Ascending aorta (tissue), 2 donors: ENCODE data around the gene GFRA1. TPM values are rescaled to one million over a fixed set of nuclear protein-coding genes. Genes with fewer than 3 reads are reported as not detected.

Experiments
- DNase-seq, 2 donors: peaks; one replicate each; pipeline ENCODE4 v3.0.0-alpha.2; 2019; ENCODE audit warnings: low spot score in 2 of 2
- H3K27ac ChIP-seq, 2 donors: fragments of 200-600 bp; sonication (generic); one replicate each; pipeline ENCODE4 v1.5.1; 2016 to 2017; ENCODE audit warnings: mild to moderate bottlenecking in 1 of 2
- H3K27me3 ChIP-seq: fragments of 200-600 bp; sonication (generic); one replicate; pipeline ENCODE4 v1.5.1; 2017
- H3K36me3 ChIP-seq, 2 donors: fragments of 200-600 bp; sonication (generic); one replicate each; pipeline ENCODE4 v1.5.1; 2016
- H3K4me1 ChIP-seq, 2 donors: fragments of 200-600 bp; sonication (generic); one replicate each; pipeline ENCODE4 v1.5.1; 2016 to 2017; ENCODE audit warnings: mild to moderate bottlenecking in 1 of 2
- H3K4me3 ChIP-seq, 2 donors: fragments of 200-600 bp; sonication (generic); one replicate each; pipeline ENCODE4 v1.5.1; 2016 to 2017; ENCODE audit warnings: mild to moderate bottlenecking in 1 of 2
- H3K9me3 ChIP-seq, 2 donors: fragments of 200-600 bp; sonication (generic); one replicate each; pipeline ENCODE4 v1.5.1; 2016
- intact Hi-C: fragments of 100-400 bp; cut with DNase I; formaldehyde crosslinking; loops from one replicate; pipeline ENCODE4 v1.15.1; 2023
- total RNA-seq: library from RNA; depleted of rRNA; stranded (reverse); fragments of >200 nt; gene quantifications from one replicate; pipeline ENCODE4 v1.1.0, GENCODE V29; 2016
- TF ChIP-seq, protein P1 (sequence below), 3 experiments: fragments of 200-600 bp in 2 of 3; fragments of 450-650 bp in 1 of 3; sonication (generic) in 2 of 3; IDR thresholded peaks; one replicate each; pipeline ENCODE4 v1.5.1; 2016 to 2019; ENCODE audit warnings: antibody characterized with exemption in 3 of 3, mild to moderate bottlenecking in 1 of 3, moderate library complexity in 1 of 3

Gene GFRA1
- total RNA-seq, 1 donor from 2014 or later: 7.0 TPM

DNA sequence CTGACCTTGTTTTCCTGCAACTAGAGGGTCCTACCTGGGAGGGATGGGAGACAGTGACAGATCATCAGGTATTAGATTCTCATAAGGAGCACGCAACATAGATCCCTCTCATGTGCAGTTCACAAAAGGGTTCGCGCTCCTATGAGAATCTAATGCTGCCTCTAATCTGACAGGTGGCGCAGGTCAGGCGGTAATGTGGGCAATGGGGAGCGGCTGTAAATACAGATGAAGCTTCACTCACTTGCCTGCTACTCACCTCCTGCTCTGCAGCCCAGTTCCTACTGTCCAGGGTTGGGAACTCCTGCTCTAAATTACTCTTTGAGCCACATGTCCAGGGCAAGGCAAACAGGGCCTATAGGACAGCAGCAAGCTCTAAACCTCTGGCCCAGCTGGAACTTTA is 46.2 kb downstream of the GFRA1 start:
- Histone ChIP-seq H3K36me3 (no peaks in the 10 kb centered on the region), H3K27me3 (no peaks in the 10 kb centered on the region), H3K27ac (no peak overlapping the region), H3K4me1 (no peaks in the 10 kb centered on the region), H3K9me3 (no peaks in the 10 kb centered on the region), H3K4me3 (no peak overlapping the region)
- intact Hi-C loops: no loop called here
- TF ChIP-seq, protein P1, sequence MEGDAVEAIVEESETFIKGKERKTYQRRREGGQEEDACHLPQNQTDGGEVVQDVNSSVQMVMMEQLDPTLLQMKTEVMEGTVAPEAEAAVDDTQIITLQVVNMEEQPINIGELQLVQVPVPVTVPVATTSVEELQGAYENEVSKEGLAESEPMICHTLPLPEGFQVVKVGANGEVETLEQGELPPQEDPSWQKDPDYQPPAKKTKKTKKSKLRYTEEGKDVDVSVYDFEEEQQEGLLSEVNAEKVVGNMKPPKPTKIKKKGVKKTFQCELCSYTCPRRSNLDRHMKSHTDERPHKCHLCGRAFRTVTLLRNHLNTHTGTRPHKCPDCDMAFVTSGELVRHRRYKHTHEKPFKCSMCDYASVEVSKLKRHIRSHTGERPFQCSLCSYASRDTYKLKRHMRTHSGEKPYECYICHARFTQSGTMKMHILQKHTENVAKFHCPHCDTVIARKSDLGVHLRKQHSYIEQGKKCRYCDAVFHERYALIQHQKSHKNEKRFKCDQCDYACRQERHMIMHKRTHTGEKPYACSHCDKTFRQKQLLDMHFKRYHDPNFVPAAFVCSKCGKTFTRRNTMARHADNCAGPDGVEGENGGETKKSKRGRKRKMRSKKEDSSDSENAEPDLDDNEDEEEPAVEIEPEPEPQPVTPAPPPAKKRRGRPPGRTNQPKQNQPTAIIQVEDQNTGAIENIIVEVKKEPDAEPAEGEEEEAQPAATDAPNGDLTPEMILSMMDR (IDR thresholded peaks at IDR 0.05): no peak
- no peak for DNase-seq

GRCh38 chr10:116226053-116226452 is 47.0 kb downstream of the GFRA1 start:
- no peak for DNase-seq
- TF ChIP-seq, protein P1 (IDR thresholded peaks at IDR 0.05): no peak
- Histone ChIP-seq H3K27me3 (no peaks in the 10 kb centered on the region), H3K36me3 (no peaks in the 10 kb centered on the region), H3K27ac (no peak overlapping the region), H3K4me3 (no peak overlapping the region), H3K9me3 (no peaks in the 10 kb centered on the region), H3K4me1 (no peaks in the 10 kb centered on the region)
- intact Hi-C loops: no loop called here

DNA sequence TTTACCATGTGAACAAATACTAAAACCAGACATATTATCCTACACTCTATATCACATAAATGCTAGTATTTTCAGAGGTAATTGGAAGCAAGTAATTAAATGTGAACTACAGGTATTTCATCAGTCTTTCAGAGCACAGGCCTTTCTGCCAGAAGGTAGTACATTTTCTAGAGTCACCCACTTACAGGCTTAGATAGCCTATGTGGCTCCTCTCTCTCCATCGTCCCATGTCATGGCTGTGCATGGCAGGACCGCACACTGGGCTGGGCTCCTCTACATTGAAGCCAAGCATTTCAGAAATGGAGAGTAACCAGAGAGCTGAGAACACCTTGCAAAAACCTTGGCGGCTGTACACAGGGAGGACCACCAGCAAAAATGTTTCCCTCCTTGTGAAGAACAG is 49.7 kb downstream of the GFRA1 start:
- no peaks in the 10 kb centered on the region for H3K4me1 ChIP-seq
- intact Hi-C loops: no loop called here
- DNase-seq: no peak
- H3K9me3 ChIP-seq: no peaks in the 10 kb centered on the region
- no peaks in the 10 kb centered on the region for H3K36me3 ChIP-seq
- no peak overlapping the region for H3K27ac ChIP-seq
- no peaks in the 10 kb centered on the region for H3K27me3 ChIP-seq
- TF ChIP-seq, protein P1 (IDR thresholded peaks at IDR 0.05): no peak
- H3K4me3 ChIP-seq: no peak overlapping the region

GRCh38 chr10:116221053-116221452 is 52.0 kb downstream of the GFRA1 start:
- no peaks in the 10 kb centered on the region for H3K36me3 ChIP-seq
- no peaks in the 10 kb centered on the region for H3K4me1 ChIP-seq
- no peak overlapping the region for H3K27ac ChIP-seq
- H3K4me3 ChIP-seq: no peak overlapping the region
- H3K27me3 ChIP-seq: no peaks in the 10 kb centered on the region
- TF ChIP-seq, protein P1 (IDR thresholded peaks at IDR 0.05): no peak
- no peaks in the 10 kb centered on the region for H3K9me3 ChIP-seq
- no peak for DNase-seq
- intact Hi-C loops: no loop called here

GRCh38 chr10:116216676-116217075 is 56.3 kb downstream of the GFRA1 start:
- H3K4me1 ChIP-seq: no peaks in the 10 kb centered on the region
- DNase-seq: no peak
- TF ChIP-seq, protein P1 (IDR thresholded peaks at IDR 0.05): no peak
- intact Hi-C loops: no loop called here
- H3K9me3 ChIP-seq: no peaks in the 10 kb centered on the region
- no peak overlapping the region for H3K4me3 ChIP-seq
- no peaks in the 10 kb centered on the region for H3K27me3 ChIP-seq
- H3K27ac ChIP-seq: no peak overlapping the region
- no peaks in the 10 kb centered on the region for H3K36me3 ChIP-seq

GRCh38 chr10:116215651-116216050 is 57.4 kb downstream of the GFRA1 start:
- no peaks in the 10 kb centered on the region for H3K36me3 ChIP-seq
- H3K27ac ChIP-seq: no peak overlapping the region
- intact Hi-C loops: no loop called here
- DNase-seq: no peak
- H3K4me3 ChIP-seq: no peak overlapping the region
- H3K4me1 ChIP-seq: no peaks in the 10 kb centered on the region
- TF ChIP-seq, protein P1 (IDR thresholded peaks at IDR 0.05): no peak
- H3K27me3 ChIP-seq: no peaks in the 10 kb centered on the region
- no peaks in the 10 kb centered on the region for H3K9me3 ChIP-seq
